PFSK-1 (cell line): Measurements from ENCODE around the gene IGF1R.

Experiments used
- POLR2AphosphoS5 ChIP-seq: IDR thresholded peaks from 2 replicates; pipeline ENCODE4 v1.6.1; 2012; ENCODE audit warnings: low read depth, mild to moderate bottlenecking, control low read depth, low read length, moderate library complexity
- SIN3A ChIP-seq: IDR thresholded peaks from 2 replicates; pipeline ENCODE4 v1.6.1; 2012; ENCODE audit warnings: mild to moderate bottlenecking, low read length, moderate library complexity, borderline replicate concordance; ENCODE audit not compliant: insufficient read depth
- TAF1 ChIP-seq: IDR thresholded peaks from 2 replicates; pipeline ENCODE4 v1.6.1; 2012; ENCODE audit warnings: low read length, control low read depth, borderline replicate concordance; ENCODE audit not compliant: insufficient read depth

- TF ChIP-seq TAF1 = no peak
- no peak for TF ChIP-seq SIN3A
- no peak for TF ChIP-seq POLR2AphosphoS5
Observed at GRCh38 chr15:98722645-98723044, 74.3 kb downstream of the IGF1R start.
